Ectodermal cell (in vitro differentiated cells): Measurements from ENCODE around the gene CCDC106.

ENCODE experiments used
- H3K27ac ChIP-seq: 2 replicates; pipeline ENCODE4 v1.7.0; 2013; ENCODE audit warnings: mild to moderate bottlenecking, low read depth, low read length; ENCODE audit not compliant: insufficient read depth, poor library complexity, severe bottlenecking
- H3K27me3 ChIP-seq: 2 replicates; pipeline ENCODE4 v1.7.0; 2013; ENCODE audit warnings: mild to moderate bottlenecking, low read length; ENCODE audit not compliant: insufficient read depth, control insufficient read depth, poor library complexity, severe bottlenecking
- H3K36me3 ChIP-seq: one replicate; pipeline ENCODE4 v1.7.0; 2013; ENCODE audit warnings: low read length; ENCODE audit not compliant: control insufficient read depth, insufficient read depth
- H3K4me1 ChIP-seq: one replicate; pipeline ENCODE4 v1.7.0; 2013; ENCODE audit warnings: low read length; ENCODE audit not compliant: control insufficient read depth, insufficient read depth
- H3K4me3 ChIP-seq: 2 replicates; pipeline ENCODE4 v1.7.0; 2013; ENCODE audit warnings: low read depth, low read length, control low read depth; ENCODE audit not compliant: insufficient read depth
- H3K9me3 ChIP-seq: 2 replicates; pipeline ENCODE4 v1.7.0; 2013; ENCODE audit warnings: mild to moderate bottlenecking, low read length, moderate library complexity; ENCODE audit not compliant: control insufficient read depth
- WGBS, 2 experiments: methylation state at CpG; one replicate each; pipeline ENCODE4 v1.1.7; 2013; ENCODE audit warnings: missing lambda C conversion rate in 2 of 2; 5-methylcytosine and 5-hydroxymethylcytosine counted together

Gene CCDC106

DNA sequence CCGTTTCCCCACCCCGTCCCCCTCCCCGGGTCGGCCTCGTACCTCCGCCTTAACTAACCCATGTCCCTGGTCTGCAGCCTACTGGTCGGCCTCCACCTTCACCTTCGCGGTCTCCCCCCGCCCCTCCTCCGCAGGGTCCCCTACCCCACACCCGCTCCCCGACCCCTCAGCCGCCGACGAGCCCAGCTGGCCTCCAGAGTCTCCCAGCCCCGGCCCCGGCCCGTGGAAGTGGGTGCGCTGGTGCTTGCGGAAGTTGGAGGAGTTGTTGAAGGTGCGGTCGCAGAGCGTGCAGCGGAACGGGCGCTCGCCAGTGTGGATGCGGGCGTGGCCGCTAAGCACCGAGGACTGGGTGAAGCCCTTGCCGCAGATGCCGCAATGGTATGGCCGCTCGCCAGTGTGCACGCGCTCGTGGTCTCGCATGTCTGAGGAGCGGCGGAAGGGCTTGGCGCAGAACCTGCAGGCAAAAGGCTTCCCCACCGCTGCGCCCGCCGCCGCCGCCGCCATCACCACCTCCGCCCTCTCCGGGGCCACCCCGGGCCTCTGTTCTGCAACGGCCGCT, 26.3 kb upstream of the CCDC106 start:
- no peaks in the 10 kb centered on the region for H3K4me1 ChIP-seq
- 96 to 97% methylated on average over 55 of the region's 55 CpGs for WGBS, 2 experiments
- no peak overlapping the region for H3K27ac ChIP-seq
- no peak overlapping the region for H3K4me3 ChIP-seq
- H3K27me3 ChIP-seq = no peaks in the 10 kb centered on the region
- no peaks in the 10 kb centered on the region for H3K9me3 ChIP-seq
- peaks cover 13% of the 10 kb centered on the region for H3K36me3 ChIP-seq

DNA sequence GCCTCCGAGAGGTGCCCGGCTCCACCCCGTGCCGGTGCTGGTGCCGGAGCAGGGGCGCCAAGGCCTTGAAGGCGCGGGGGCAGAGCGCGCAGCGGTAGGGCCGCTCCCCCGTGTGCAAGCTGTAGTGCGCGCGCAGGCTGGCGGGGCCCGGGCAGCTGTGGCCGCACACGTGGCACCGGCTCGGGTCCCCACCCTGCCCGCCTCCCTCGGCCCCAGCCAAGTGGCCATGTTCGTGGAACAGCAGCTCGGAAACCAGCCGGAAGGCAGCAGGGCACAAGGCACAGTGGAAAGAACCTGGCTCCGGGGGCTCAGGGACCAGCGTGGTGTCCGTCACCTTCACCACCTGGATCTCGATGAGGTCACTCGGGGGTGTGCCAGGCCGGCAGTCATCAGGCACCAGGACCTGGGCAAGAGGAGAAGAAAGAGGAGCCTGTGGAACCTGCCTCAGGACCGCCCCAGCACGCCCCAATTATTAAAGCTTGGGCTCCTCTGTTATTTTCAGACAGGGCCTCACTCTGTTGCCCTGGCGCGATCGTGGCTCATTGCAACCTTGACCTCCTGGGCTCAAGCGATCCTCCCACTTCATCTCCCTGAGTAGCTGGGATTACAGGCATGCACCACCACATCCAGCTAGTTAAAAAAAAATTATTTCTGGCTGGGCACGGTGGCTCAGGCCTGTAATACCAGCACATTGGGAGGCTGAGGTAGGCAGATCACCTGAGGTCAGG, 25.6 kb upstream of the CCDC106 start:
- Histone ChIP-seq H3K27ac (no peak overlapping the region), H3K36me3 (peaks cover 11% of the 10 kb centered on the region), H3K4me3 (no peak overlapping the region), H3K9me3 (no peaks in the 10 kb centered on the region), H3K4me1 (no peaks in the 10 kb centered on the region), H3K27me3 (no peaks in the 10 kb centered on the region)
- WGBS, 2 experiments = 95 to 96% methylated on average over 40 of the region's 40 CpGs

DNA sequence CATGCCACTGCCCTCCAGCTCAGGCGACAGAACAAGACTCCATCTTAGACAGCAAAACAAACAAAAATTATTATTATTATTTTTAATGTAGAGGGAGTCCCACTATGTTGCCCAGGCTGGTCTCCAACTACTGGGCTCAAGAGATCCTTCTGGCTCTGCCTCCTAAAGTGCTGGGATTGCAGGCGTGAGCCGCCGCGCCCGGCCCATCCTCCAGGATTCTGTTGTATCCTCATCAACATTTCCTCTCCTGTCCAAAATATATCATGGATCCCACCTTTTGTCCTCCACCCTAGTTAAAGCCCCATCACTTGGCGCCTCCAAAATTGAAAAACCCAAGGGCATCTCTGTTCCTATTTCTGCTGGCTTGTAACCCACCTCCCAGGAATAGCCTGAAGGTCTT, 24.9 kb upstream of the CCDC106 start:
- WGBS, 2 experiments = 90 to 94% methylated on average over 6 to 7 of the region's 7 CpGs
- Histone ChIP-seq H3K27ac (no peak overlapping the region), H3K4me1 (no peaks in the 10 kb centered on the region), H3K27me3 (no peaks in the 10 kb centered on the region), H3K36me3 (peaks cover 9% of the 10 kb centered on the region), H3K9me3 (no peaks in the 10 kb centered on the region), H3K4me3 (no peak overlapping the region)

DNA sequence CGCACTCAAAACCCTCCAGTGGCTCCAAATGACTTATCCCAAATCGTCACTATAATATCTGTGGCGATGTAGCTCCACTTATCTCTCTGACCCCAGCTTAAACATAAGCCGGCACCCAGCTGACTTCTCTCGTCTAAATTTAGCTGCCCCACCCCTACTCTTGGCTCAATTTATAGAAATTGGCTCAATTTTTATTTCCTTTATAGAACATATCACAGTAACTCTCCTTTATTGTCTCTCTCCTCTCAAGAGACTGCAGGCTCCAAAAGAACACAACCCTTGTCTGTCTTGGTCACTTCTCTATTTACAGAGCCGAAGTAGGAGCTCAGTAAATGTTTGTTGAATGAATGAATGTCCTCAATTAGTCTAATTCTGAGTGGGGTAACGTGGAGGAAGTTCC, 24.5 kb upstream of the CCDC106 start:
- 91 to 92% methylated on average over 7 of the region's 7 CpGs for WGBS, 2 experiments
- Histone ChIP-seq H3K27me3 (no peaks in the 10 kb centered on the region), H3K4me1 (no peaks in the 10 kb centered on the region), H3K27ac (no peak overlapping the region), H3K36me3 (peaks cover 9% of the 10 kb centered on the region), H3K4me3 (peak overlapping the region; percentile 56), H3K9me3 (no peaks in the 10 kb centered on the region)

- Histone ChIP-seq H3K4me3 (peak within 1 kb of the TSS; percentile 56), H3K4me1 (no peaks in the 10 kb centered on the region), H3K9me3 (no peaks in the 10 kb centered on the region), H3K27me3 (no peaks in the 10 kb centered on the region), H3K27ac (peak within 1 kb of the TSS; percentile 91), H3K36me3 (peaks cover 9% of the 10 kb centered on the region)
- 2% methylated on average over 49 to 54 of the region's 56 CpGs for WGBS, 2 experiments
These were observed 23.7 kb upstream of the CCDC106 start, which contains the start of gene ZNF784 for GRCh38 chr19:55624109-55625003. TSS of gene ZNF784 (minus strand) at chr19:55624566. CDS start at chr19:55624561, 5 bp downstream.

DNA sequence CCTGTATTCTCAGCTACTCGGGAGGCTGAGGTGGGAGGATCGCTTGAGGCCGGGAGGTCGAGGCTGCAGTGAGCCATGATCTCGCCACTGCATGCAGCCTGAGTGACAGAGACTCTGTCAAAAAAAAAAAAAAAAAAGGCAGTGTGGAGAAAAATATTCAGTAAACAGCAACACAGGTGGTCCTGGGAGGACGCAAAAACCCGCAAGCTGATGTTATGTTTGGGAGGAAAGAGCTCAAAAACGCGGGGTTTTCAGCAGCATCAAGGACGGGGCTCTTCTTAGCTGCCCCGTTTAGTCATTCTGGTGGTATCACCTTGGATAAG, 23.0 kb upstream of the CCDC106 start:
- Histone ChIP-seq H3K27me3 (no peaks in the 10 kb centered on the region), H3K27ac (no peak overlapping the region), H3K9me3 (no peaks in the 10 kb centered on the region), H3K4me1 (no peaks in the 10 kb centered on the region), H3K4me3 (peak overlapping the region; percentile 56), H3K36me3 (peaks cover 9% of the 10 kb centered on the region)
- WGBS, 2 experiments = 62 to 68% methylated on average over 11 of the region's 11 CpGs

DNA sequence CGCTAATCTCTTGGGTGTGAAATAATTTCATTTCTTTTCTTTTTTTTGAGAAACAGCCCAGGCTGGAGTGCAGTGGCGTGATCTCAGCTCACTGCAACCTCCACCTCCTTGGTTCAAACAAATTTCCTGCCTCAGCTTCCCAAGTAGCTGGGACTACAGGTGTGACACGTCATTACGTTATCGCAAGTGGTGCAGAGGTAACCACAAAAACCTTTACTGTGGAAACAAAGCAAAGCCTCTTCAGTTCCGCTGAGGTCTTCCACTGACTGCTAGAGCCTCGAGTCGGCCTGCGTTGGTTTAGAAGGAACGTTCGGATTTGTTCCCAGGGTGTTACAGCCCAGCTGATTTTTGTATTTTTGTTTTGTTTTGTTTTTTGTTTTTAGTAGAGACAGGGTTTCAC, 21.7 kb upstream of the CCDC106 start:
- H3K9me3 ChIP-seq = no peaks in the 10 kb centered on the region
- 93 to 95% methylated on average over 11 of the region's 11 CpGs for WGBS, 2 experiments
- no peaks in the 10 kb centered on the region for H3K4me1 ChIP-seq
- H3K27ac ChIP-seq = no peak overlapping the region
- H3K27me3 ChIP-seq = no peaks in the 10 kb centered on the region
- H3K4me3 ChIP-seq = no peak overlapping the region
- H3K36me3 ChIP-seq = peaks cover under 1% of the 10 kb centered on the region

GRCh38 chr19:55632463-55632834, 15.6 kb upstream of the CCDC106 start:
- 32 to 38% methylated on average over 3 of the region's 3 CpGs for WGBS, 2 experiments
- Histone ChIP-seq H3K4me1 (peaks cover 8% of the 10 kb centered on the region), H3K9me3 (no peaks in the 10 kb centered on the region), H3K27me3 (no peaks in the 10 kb centered on the region), H3K27ac (no peak overlapping the region), H3K4me3 (no peak overlapping the region), H3K36me3 (no peaks in the 10 kb centered on the region)

DNA sequence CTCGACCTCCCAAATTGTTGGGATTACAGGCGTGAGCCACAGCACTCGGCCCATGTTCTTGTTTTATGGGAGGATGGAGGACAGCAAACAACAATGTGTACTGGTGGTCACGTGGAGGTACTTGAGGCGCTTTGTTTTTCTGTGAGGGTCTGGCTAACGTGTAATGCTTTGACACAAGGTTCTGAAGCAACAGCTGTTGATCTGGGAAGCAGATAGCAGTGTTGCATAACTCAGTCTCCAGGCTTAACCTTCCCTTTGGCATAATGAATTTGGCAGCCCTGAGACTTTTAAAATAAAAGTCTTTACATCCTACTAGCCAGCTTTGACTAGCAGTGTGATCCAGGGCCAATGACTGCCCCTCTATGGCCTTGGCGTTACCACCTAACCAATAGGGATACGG, 14.2 kb upstream of the CCDC106 start:
- no peaks in the 10 kb centered on the region for H3K36me3 ChIP-seq
- H3K27me3 ChIP-seq = no peaks in the 10 kb centered on the region
- H3K4me1 ChIP-seq = peaks cover 8% of the 10 kb centered on the region
- no peak overlapping the region for H3K4me3 ChIP-seq
- H3K9me3 ChIP-seq = no peaks in the 10 kb centered on the region
- WGBS, 2 experiments = 95 to 97% methylated on average over 8 of the region's 8 CpGs
- H3K27ac ChIP-seq = no peak overlapping the region

DNA sequence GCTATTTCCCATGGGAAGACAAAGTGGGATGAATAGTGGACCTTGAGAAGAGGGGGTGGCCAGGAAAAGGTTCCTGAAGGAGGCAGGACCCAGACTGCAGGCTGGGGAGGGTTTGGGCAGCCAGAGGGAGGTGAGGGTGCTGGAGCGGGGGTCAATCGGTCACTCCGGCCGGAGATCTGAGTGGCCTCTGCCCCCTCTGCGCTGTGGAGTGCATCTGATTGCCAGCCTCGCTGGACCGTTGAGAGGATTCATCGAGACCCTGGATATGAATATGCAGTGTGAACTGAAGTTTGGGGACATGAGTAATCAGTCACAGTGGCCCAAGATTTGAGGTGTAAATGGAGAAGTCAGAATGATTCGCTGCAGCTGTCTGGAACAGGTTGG, 12.7 kb upstream of the CCDC106 start:
- Histone ChIP-seq H3K36me3 (no peaks in the 10 kb centered on the region), H3K4me1 (peaks cover 13% of the 10 kb centered on the region), H3K27ac (peak overlapping the region; percentile 41), H3K4me3 (peak overlapping the region; percentile 69), H3K9me3 (no peaks in the 10 kb centered on the region), H3K27me3 (no peaks in the 10 kb centered on the region)
- WGBS, 2 experiments = 9 to 12% methylated on average over 9 of the region's 9 CpGs
